ENCODE measurements around the gene FURIN. TPM values are rescaled to one million over a fixed set of nuclear protein-coding genes. Genes with fewer than 3 reads are reported as not detected.

Gene FURIN
- total and polyA plus RNA-seq, 2 of the 4 experiments (the other 2 are of a cell fraction): 34.8 to 54.3 TPM

DNA sequence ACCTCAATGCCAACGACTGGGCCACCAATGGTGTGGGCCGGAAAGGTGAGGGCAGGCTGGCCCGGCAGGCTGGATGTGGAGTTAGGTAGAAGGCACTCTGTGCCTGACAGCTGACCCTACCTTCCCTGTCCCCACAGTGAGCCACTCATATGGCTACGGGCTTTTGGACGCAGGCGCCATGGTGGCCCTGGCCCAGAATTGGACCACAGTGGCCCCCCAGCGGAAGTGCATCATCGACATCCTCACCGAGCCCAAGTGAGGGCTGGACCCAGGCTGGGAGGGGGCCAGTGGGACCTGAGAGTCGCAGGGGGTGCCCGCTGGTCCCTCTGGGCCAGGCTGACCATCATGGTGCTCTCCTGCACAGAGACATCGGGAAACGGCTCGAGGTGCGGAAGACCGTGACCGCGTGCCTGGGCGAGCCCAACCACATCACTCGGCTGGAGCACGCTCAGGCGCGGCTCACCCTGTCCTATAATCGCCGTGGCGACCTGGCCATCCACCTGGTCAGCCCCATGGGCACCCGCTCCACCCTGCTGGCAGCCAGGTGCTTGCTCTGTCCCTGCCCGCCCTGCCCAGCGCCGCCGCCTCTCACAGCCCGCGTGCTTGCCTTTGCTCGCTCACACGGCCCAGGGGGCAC is 11.5 kb downstream of the FURIN start:
- Histone ChIP-seq H2AK9ac (replicated peaks; ENCODE audit: low read depth, low read length, poor library complexity) (no peak overlapping the region), H3K23ac (ENCODE audit: low read depth, low read length) (no peak overlapping the region), H2BK15ac (ENCODE audit: low read depth, low read length) (no peak overlapping the region), H2BK5ac (ENCODE audit: low read depth, low read length, poor library complexity, severe bottlenecking) (no peak overlapping the region), H4K20me1 (ENCODE audit: insufficient read depth, low read length) (no peaks in the 10 kb centered on the region; the same call in 1 of the 2 replicates), H3K9ac (ENCODE audit: low read depth, low read length) (no peak overlapping the region), H3K56ac (ENCODE audit: extremely low read depth, insufficient read depth, low read length) (no peak overlapping the region), H3K9me3 (ENCODE audit: control insufficient read depth, insufficient read depth, low read length) (no peaks in the 10 kb centered on the region), H3K79me1 (ENCODE audit: low read depth in 1 of 2, low read length in 2 of 2) (peaks cover 9 to 30% of the 10 kb centered on the region in 2 experiments; a peak in 3 of 4 replicates), H3K4ac (ENCODE audit: low read depth, low read length) (no peak overlapping the region), H3K36me3 (ENCODE audit: control insufficient read depth, insufficient read depth, low read length) (peaks cover 62% of the 10 kb centered on the region), H2AFZ (replicated peaks; ENCODE audit: low read length, poor library complexity) (no peak overlapping the region), H4K5ac (ENCODE audit: low read depth, low read length) (no peak overlapping the region), H4K91ac (ENCODE audit: insufficient read depth, low read depth, low read length) (no peak overlapping the region), H4K8ac (ENCODE audit: low read depth in 2 of 2, low read length in 2 of 2) (no peak overlapping the region), H2AK5ac (ENCODE audit: low read depth, low read length) (no peak overlapping the region), H2BK20ac (ENCODE audit: low read depth, low read length) (no peak overlapping the region), H3K9me1 (ENCODE audit: insufficient read depth, low read length) (no peaks in the 10 kb centered on the region), H3K4me2 (ENCODE audit: low read depth, low read length) (no peak overlapping the region), H3K18ac (ENCODE audit: low read depth, low read length) (no peak overlapping the region), H3K27ac (ENCODE audit: insufficient read depth, low read length) (no peak overlapping the region), H3K27me3 (ENCODE audit: control insufficient read depth, insufficient read depth, low read length) (no peaks in the 10 kb centered on the region), H2BK120ac (ENCODE audit: low read depth, low read length) (no peak overlapping the region), H3K4me1 (ENCODE audit: control insufficient read depth, insufficient read depth, low read length) (peaks cover 10% of the 10 kb centered on the region), H3K4me3 (ENCODE audit: insufficient read depth, low read depth, low read length) (no peak overlapping the region), H3K14ac (replicated peaks; ENCODE audit: low read depth, low read length) (no peak overlapping the region)
- DNase-seq (no peak), ATAC-seq (ENCODE audit: low read depth) (no peak)
- POLR2A ChIA-PET (ENCODE audit: unreplicated experiment): no interaction called here
- in situ Hi-C loops (cut with MboI; ENCODE audit: low sequenced_read_pairs): loop anchor here (10.0 to 25.0 kb wide), 2 partner anchors 385 to 568 kb away; no protein-coding TSS in a partner anchor
- 94% methylated on average over 23 of the region's 35 CpGs; no CpG with 5 or more reads in 1 of the 2 experiments for WGBS, 2 experiments (ENCODE audit: extremely low coverage in 2 of 2, insufficient read length in 1 of 2)
- intact Hi-C loops (cut with micrococcal nuclease): no loop called here
- dilution Hi-C loops (cut with HindIII; ENCODE audit: low sequenced_read_pairs, unreplicated experiment): no loop called here
- no peak for TF ChIP-seq ELK1 (IDR thresholded peaks at IDR 0.05; ENCODE audit: borderline replicate concordance, low read depth, low read length)
- BruUV-seq (replicated peaks): no TSS peak
- CTCF ChIA-PET: no interaction called here

Data from IMR-90 (cell line).